ENCODE results near the gene PCDHA4.
A peak's percentile ranks its signal among the peaks of the same experiment; 100 is the strongest.
"Not testable (repeated sequence)": the region's sequence is repeated elsewhere in the genome, so short reads cannot be mapped to it uniquely, and the experiment has no call there.

PCDHA4 gene

DNA sequence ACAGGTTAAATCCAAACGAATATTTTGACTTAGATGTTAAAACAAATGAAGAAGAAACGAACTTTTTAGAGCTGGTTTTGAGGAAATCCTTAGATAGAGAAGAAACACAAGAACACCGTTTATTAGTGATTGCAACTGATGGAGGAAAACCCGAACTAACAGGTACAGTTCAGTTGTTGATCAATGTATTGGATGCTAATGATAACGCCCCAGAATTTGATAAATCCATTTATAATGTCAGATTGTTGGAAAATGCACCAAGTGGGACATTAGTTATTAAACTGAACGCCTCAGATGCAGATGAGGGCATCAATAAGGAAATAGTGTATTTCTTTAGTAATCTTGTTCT lies 15.4 kb downstream of the PCDHA4 start:
- no peak for DNase-seq

- not testable (repeated sequence) for DNase-seq
Measured at GRCh38 chr5:140822969-140823368, 16.1 kb downstream of the PCDHA4 start.

DNA sequence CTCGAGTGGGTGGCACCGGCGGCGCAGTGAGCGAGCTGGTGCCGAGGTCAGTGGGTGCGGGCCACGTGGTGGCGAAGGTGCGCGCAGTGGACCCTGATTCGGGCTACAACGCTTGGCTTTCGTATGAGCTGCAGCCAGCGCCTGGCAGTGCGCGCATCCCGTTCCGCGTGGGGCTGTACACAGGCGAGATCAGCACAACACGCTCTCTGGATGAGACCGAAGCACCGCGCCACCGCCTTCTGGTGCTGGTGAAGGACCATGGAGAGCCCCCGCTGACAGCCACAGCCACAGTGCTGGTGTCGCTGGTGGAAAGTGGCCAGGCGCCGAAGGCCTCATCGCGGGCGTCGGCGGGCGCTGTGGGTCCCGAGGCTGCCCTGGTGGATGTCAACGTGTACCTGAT lies 16.6 kb downstream of the PCDHA4 start:
- no peak for DNase-seq

- DNase-seq: no peak
Measured at GRCh38 chr5:140827704-140828361, 21.0 kb downstream of the PCDHA4 start, which contains the start of gene PCDHA6. TSS of gene PCDHA6 (plus strand) at chr5:140827960. CDS start at chr5:140828092, 132 bp downstream.

GRCh38 chr5:140828362-140828737 lies 21.5 kb downstream of the PCDHA4 start:
- DNase-seq: no peak

DNA sequence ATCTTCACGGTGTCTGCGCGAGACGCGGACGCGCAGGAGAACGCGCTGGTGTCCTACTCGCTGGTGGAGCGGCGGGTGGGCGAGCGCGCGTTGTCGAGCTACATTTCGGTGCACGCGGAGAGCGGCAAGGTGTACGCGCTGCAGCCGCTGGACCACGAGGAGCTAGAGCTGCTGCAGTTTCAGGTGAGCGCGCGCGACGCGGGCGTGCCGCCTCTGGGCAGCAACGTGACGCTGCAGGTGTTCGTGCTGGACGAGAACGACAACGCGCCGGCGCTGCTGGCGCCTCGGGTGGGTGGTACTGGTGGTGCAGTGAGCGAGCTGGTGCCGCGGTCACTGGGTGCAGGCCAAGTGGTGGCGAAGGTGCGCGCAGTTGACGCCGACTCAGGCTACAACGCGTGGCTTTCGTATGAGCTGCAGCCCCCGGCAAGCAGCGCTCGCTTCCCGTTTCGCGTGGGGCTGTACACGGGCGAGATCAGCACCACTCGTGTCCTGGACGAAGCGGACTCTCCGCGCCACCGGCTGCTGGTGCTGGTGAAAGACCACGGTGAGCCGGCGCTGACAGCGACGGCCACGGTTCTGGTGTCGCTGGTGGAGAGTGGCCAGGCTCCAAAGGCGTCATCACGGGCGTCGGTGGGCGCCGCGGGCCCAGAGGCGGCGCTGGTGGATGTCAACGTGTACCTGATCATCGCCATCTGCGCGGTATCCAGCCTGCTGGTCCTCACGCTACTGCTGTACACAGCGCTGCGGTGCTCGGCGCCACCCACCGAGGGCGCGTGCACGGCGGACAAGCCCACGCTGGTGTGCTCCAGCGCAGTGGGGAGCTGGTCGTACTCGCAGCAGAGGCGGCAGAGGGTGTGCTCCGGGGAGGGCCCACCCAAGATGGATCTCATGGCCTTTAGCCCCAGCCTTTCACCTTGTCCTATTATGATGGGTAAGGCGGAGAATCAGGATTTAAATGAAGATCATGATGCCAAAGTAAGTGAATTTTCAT lies 22.9 kb downstream of the PCDHA4 start:
- DNase-seq: not testable (repeated sequence)

GRCh38 chr5:140833993-140834392 lies 27.1 kb downstream of the PCDHA4 start, which contains the start of gene PCDHA7:
TSS of gene PCDHA7 (plus strand) at chr5:140834269. CDS start at chr5:140834384, 115 bp downstream.
- DNase-seq: no peak

GRCh38 chr5:140834439-140835008 lies 27.7 kb downstream of the PCDHA4 start:
- not testable (repeated sequence) for DNase-seq

DNA sequence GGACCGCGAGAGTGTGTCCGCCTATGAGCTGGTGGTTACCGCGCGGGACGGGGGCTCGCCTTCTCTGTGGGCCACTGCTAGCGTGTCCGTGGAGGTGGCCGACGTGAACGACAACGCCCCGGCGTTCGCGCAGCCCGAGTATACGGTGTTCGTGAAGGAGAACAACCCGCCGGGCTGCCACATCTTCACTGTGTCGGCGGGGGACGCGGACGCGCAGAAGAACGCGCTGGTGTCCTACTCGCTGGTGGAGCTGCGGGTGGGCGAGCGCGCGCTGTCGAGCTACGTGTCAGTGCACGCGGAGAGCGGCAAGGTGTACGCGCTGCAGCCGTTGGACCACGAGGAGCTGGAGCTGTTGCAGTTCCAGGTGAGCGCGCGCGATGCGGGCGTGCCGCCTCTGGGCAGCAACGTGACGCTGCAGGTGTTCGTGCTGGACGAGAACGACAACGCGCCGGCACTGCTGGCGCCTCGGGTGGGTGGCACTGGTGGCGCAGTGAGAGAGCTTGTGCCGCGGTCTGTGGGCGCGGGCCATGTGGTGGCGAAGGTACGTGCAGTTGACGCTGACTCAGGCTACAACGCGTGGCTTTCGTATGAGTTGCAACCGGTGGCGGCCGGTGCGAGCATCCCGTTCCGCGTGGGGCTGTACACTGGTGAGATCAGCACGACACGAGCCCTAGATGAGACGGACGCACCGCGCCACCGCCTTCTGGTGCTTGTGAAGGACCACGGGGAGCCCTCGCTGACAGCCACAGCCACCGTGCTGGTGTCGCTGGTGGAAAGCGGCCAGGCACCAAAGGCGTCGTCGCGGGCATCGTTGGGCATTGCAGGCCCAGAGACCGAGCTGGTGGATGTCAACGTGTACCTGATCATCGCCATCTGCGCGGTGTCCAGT lies 29.0 kb downstream of the PCDHA4 start:
- no peak for DNase-seq

GRCh38 chr5:140840978-140841962 lies 34.4 kb downstream of the PCDHA4 start, which contains the start of gene PCDHA8:
TSS of gene PCDHA8 (plus strand) at chr5:140841187. CDS start at chr5:140841322, 135 bp downstream.
- peak; percentile 15 for DNase-seq

DNA sequence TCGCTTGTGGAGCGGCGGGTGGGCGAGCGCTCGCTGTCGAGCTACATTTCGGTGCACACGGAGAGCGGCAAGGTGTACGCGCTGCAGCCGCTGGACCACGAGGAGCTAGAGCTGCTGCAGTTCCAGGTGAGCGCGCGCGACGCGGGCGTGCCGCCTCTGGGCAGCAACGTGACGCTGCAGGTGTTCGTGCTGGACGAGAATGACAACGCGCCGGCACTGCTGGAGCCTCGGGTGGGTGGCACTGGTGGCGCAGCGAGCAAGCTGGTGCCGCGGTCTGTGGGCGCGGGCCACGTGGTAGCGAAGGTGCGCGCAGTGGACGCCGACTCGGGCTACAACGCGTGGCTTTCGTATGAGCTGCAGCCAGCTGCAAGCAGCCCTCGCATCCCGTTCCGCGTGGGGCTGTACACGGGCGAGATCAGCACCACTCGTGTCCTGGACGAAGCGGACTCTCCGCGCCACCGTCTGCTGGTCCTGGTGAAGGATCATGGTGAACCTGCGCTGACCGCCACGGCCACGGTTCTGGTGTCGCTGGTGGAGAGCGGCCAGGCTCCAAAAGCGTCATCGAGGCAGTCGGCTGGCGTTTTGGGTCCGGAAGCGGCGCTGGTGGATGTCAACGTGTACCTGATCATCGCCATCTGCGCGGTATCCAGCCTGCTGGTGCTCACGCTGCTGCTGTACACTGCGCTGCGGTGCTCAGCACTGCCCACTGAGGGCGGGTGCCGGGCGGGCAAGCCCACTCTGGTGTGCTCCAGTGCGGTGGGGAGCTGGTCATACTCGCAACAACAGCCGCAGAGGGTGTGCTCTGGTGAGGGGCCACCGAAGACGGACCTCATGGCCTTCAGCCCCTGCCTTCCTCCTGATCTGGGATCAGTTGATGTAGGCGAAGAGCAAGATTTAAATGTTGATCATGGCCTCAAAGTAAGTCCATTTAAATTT lies 36.2 kb downstream of the PCDHA4 start:
- DNase-seq: no peak

- DNase-seq: not testable (repeated sequence)
Measured at GRCh38 chr5:140848139-140849102, 41.6 kb downstream of the PCDHA4 start, which contains the start of gene PCDHA9. TSS of gene PCDHA9 (plus strand) at chr5:140848382. CDS start at chr5:140848496, 114 bp downstream.

DNA sequence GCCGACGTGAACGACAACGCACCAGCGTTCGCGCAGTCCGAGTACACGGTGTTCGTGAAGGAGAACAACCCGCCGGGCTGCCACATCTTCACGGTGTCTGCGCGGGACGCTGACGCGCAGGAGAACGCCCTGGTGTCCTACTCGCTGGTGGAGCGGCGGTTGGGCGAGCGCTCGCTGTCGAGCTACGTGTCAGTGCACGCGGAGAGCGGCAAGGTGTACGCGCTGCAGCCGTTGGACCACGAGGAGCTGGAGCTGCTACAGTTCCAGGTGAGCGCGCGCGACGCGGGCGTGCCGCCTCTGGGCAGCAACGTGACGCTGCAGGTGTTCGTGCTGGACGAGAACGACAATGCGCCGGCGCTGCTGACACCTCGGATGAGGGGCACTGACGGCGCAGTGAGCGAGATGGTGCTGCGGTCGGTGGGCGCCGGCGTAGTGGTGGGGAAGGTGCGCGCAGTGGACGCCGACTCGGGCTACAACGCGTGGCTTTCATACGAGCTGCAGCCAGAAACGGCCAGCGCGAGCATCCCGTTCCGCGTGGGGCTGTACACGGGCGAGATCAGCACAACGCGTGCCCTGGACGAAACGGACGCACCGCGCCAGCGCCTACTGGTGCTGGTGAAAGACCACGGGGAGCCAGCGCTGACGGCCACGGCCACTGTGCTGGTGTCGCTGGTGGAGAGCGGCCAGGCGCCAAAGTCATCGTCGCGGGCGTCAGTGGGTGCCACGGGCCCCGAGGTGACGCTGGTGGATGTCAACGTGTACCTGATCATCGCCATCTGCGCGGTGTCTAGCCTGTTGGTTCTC lies 43.2 kb downstream of the PCDHA4 start:
- not testable (repeated sequence) for DNase-seq

GRCh38 chr5:140855772-140856674 lies 49.2 kb downstream of the PCDHA4 start, which contains the start of gene PCDHA10:
TSS of gene PCDHA10 (plus strand) at chr5:140855897. CDS start at chr5:140856049, 152 bp downstream.
- no peak for DNase-seq

- no peak for DNase-seq
Measured at GRCh38 chr5:140857177-140857986, 50.5 kb downstream of the PCDHA4 start.

DNA sequence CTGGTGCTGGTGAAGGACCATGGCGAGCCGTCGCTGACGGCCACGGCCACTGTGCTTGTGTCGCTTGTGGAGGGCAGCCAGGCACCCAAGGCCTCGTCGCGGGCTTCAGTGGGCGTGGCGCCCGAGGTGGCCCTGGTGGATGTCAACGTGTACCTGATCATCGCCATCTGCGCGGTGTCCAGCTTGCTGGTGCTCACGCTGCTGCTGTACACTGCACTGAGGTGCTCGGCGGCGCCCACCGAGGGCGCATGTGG lies 51.0 kb downstream of the PCDHA4 start:
- DNase-seq: no peak
